H1 (cell line): ENCODE results near the gene GPLD1. TPM values are rescaled to one million over a fixed set of nuclear protein-coding genes. Genes with fewer than 3 reads are reported as not detected.

Experiments
- EP300 ChIP-seq, 2 experiments: IDR thresholded peaks; 1 replicate in 1 of 2; 2 replicates in 1 of 2; pipeline ENCODE4 v1.6.1; 2011 to 2012; ENCODE audit warnings: low read depth in 2 of 2, low read length in 2 of 2, mild to moderate bottlenecking in 2 of 2, borderline replicate concordance in 1 of 2, inconsistent platforms in 1 of 2, moderate library complexity in 1 of 2
- polyA plus RNA-seq, 7 experiments: library from polyadenylated mRNA; depleted of rRNA in 3 of 7; stranded (reverse) in 5 of 7; unstranded in 2 of 7; fragments of >200 nt in 5 of 7; fragments of 200-250 nt in 2 of 7; gene quantifications; 1 replicate in 5 of 7; 2 replicates in 1 of 7; 4 replicates in 1 of 7; pipeline versions ENCODE4 v1.2.1 to v1.2.3, GENCODE V29; 2011 to 2013; ENCODE audit warnings: missing spikeins in 2 of 7, mixed read lengths in 2 of 7
- total RNA-seq: library from RNA; stranded (reverse); fragmentation: NEBNext Ultra II Directional; extraction: Animal tissue kit (Norgen Biotek cat#: 25700); gene quantifications from 2 replicates; pipeline ENCODE4 v1.2.1, GENCODE V29; 2021

GPLD1 gene
- total and polyA plus RNA-seq, 2 of the 8 experiments (the other 6 are each of a cell fraction or from before 2014, with no cell fraction given): 3.7 to 5.3 TPM

DNA sequence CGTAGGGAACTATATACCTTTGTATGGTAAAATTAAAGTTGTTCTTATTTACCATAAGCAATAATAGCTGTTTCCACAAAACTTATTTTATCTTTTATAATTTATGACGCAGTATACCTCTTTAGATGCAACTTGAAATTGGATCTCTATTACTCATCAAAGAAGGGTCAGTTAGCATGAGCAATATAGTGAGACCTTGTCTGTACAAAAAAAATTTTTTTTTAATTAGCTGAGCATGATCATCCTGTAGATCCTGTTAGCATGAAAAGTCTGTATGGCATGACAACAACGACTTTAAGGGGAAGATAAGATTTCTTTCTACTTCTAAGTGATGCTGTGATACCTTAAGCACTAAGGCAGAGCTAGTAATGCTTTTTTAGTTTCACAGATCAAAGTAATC, 11.3 kb upstream of the GPLD1 start (continued):
- TF ChIP-seq EP300 (IDR thresholded peaks at IDR 0.05; ENCODE audit: borderline replicate concordance in 1 of 2, low read depth in 2 of 2, low read length in 2 of 2): no peak
